ENCODE results near the gene PAQR5.

The PAQR5 gene

GRCh38 chr15:69314131-69314530 lies 15.4 kb downstream of the PAQR5 start:
- H4K8ac ChIP-seq (ENCODE audit: low read depth, low read length) = no peak overlapping the region
- no peaks in the 10 kb centered on the region for H3K79me1 ChIP-seq (ENCODE audit: low read length)
- H4K91ac ChIP-seq (ENCODE audit: low read depth, low read length) = no peak overlapping the region
- no peak overlapping the region for H2AK5ac ChIP-seq (ENCODE audit: low read length)
- no peak overlapping the region for H3K4ac ChIP-seq (ENCODE audit: low read depth, low read length)
- WGBS (ENCODE audit: extremely low coverage, insufficient coverage, insufficient read length) = no CpG with 5 or more reads among the region's 6 CpGs
- H3K27ac ChIP-seq (ENCODE audit: low read depth, low read length) = no peak overlapping the region
- H3K36me3 ChIP-seq (ENCODE audit: control insufficient read depth in 1 of 2, insufficient read depth in 2 of 2, low read length in 2 of 2) = no peaks in the 10 kb centered on the region
- no peak overlapping the region for H2AFZ ChIP-seq (ENCODE audit: insufficient read depth, low read length, poor library complexity)
- H3K27me3 ChIP-seq (ENCODE audit: insufficient read depth, low read length) = no peaks in the 10 kb centered on the region
- H3K23ac ChIP-seq (ENCODE audit: low read length) = no peak overlapping the region
- no peak for DNase-seq
- no peaks in the 10 kb centered on the region for H3K79me2 ChIP-seq (ENCODE audit: control insufficient read depth, insufficient read depth, low read length, poor library complexity)
- no peak overlapping the region for H2BK120ac ChIP-seq (ENCODE audit: insufficient read depth, low read length, poor library complexity)
- no peak overlapping the region for H3K4me3 ChIP-seq (ENCODE audit: low read depth, low read length)
- no peak overlapping the region for H2BK5ac ChIP-seq (ENCODE audit: low read depth, low read length, poor library complexity)
- H2BK12ac ChIP-seq (ENCODE audit: low read length) = no peak overlapping the region
- no peaks in the 10 kb centered on the region for H3K9me3 ChIP-seq (ENCODE audit: insufficient read depth, low read depth, low read length)
- H3K18ac ChIP-seq (ENCODE audit: low read length) = no peak overlapping the region
- H3K9ac ChIP-seq (ENCODE audit: low read length) = no peak overlapping the region
- H4K12ac ChIP-seq (ENCODE audit: low read depth, low read length) = no peak overlapping the region
- no peak overlapping the region for H3K4me2 ChIP-seq (ENCODE audit: low read length)
- no peak overlapping the region for H3K14ac ChIP-seq (ENCODE audit: low read length)
- no peaks in the 10 kb centered on the region for H3K4me1 ChIP-seq (ENCODE audit: control insufficient read depth in 1 of 2, insufficient read depth in 2 of 2, low read length in 2 of 2)

DNA sequence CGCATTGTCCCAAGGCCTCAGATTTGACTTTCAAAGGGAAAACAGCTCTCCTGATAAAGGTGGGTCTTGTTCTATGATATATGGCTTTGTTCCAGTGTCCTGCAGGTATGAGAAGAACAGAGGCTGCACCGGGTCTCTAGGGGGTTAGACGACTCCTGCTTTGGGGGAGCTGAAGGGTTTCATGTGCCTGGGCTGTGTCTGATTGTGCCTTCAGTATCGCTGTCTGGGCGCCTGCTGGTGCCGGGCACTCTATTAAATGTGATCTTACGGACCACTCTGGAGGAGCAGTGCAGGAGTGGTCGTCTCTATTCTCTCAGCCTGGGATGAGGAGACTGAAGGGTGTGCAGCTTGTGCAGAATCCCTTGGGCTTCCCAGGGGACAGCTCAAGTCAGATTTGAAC lies 16.0 kb downstream of the PAQR5 start:
- no peak overlapping the region for H4K91ac ChIP-seq (ENCODE audit: low read depth, low read length)
- H3K23ac ChIP-seq (ENCODE audit: low read length) = no peak overlapping the region
- WGBS (ENCODE audit: extremely low coverage, insufficient coverage, insufficient read length) = no CpG with 5 or more reads among the region's 8 CpGs
- H3K79me2 ChIP-seq (ENCODE audit: control insufficient read depth, insufficient read depth, low read length, poor library complexity) = no peaks in the 10 kb centered on the region
- no peak overlapping the region for H3K9ac ChIP-seq (ENCODE audit: low read length)
- H3K79me1 ChIP-seq (ENCODE audit: low read length) = no peaks in the 10 kb centered on the region
- H3K4me3 ChIP-seq (ENCODE audit: low read depth, low read length) = no peak overlapping the region
- no peak overlapping the region for H2AFZ ChIP-seq (ENCODE audit: insufficient read depth, low read length, poor library complexity)
- H2BK5ac ChIP-seq (ENCODE audit: low read depth, low read length, poor library complexity) = no peak overlapping the region
- DNase-seq = no peak
- H3K14ac ChIP-seq (ENCODE audit: low read length) = no peak overlapping the region
- no peak overlapping the region for H3K27ac ChIP-seq (ENCODE audit: low read depth, low read length)
- H2AK5ac ChIP-seq (ENCODE audit: low read length) = no peak overlapping the region
- no peak overlapping the region for H4K12ac ChIP-seq (ENCODE audit: low read depth, low read length)
- no peaks in the 10 kb centered on the region for H3K4me1 ChIP-seq (ENCODE audit: control insufficient read depth in 1 of 2, insufficient read depth in 2 of 2, low read length in 2 of 2)
- H3K18ac ChIP-seq (ENCODE audit: low read length) = no peak overlapping the region
- H3K27me3 ChIP-seq (ENCODE audit: insufficient read depth, low read length) = no peaks in the 10 kb centered on the region
- H4K8ac ChIP-seq (ENCODE audit: low read depth, low read length) = no peak overlapping the region
- no peaks in the 10 kb centered on the region for H3K36me3 ChIP-seq (ENCODE audit: control insufficient read depth in 1 of 2, insufficient read depth in 2 of 2, low read length in 2 of 2)
- no peak overlapping the region for H2BK12ac ChIP-seq (ENCODE audit: low read length)
- no peak overlapping the region for H3K4me2 ChIP-seq (ENCODE audit: low read length)
- no peaks in the 10 kb centered on the region for H3K9me3 ChIP-seq (ENCODE audit: insufficient read depth, low read depth, low read length)
- H3K4ac ChIP-seq (ENCODE audit: low read depth, low read length) = no peak overlapping the region
- H2BK120ac ChIP-seq (ENCODE audit: insufficient read depth, low read length, poor library complexity) = no peak overlapping the region

GRCh38 chr15:69315402-69316110 lies 16.8 kb downstream of the PAQR5 start:
- Histone ChIP-seq H4K8ac (ENCODE audit: low read depth, low read length) (no peak overlapping the region), H3K14ac (ENCODE audit: low read length) (no peak overlapping the region), H3K4me1 (ENCODE audit: control insufficient read depth in 1 of 2, insufficient read depth in 2 of 2, low read length in 2 of 2) (no peaks in the 10 kb centered on the region), H3K36me3 (ENCODE audit: control insufficient read depth in 1 of 2, insufficient read depth in 2 of 2, low read length in 2 of 2) (no peaks in the 10 kb centered on the region), H3K18ac (ENCODE audit: low read length) (no peak overlapping the region), H2BK5ac (ENCODE audit: low read depth, low read length, poor library complexity) (no peak overlapping the region), H3K79me1 (ENCODE audit: low read length) (no peaks in the 10 kb centered on the region), H3K4ac (ENCODE audit: low read depth, low read length) (no peak overlapping the region), H4K91ac (ENCODE audit: low read depth, low read length) (no peak overlapping the region), H2BK120ac (ENCODE audit: insufficient read depth, low read length, poor library complexity) (no peak overlapping the region), H3K9ac (ENCODE audit: low read length) (no peak overlapping the region), H3K27me3 (ENCODE audit: insufficient read depth, low read length) (no peaks in the 10 kb centered on the region), H3K4me2 (ENCODE audit: low read length) (no peak overlapping the region), H3K4me3 (ENCODE audit: low read depth, low read length) (no peak overlapping the region), H2BK12ac (ENCODE audit: low read length) (no peak overlapping the region), H3K9me3 (ENCODE audit: insufficient read depth, low read depth, low read length) (no peaks in the 10 kb centered on the region), H4K12ac (ENCODE audit: low read depth, low read length) (no peak overlapping the region), H2AFZ (ENCODE audit: insufficient read depth, low read length, poor library complexity) (no peak overlapping the region), H2AK5ac (ENCODE audit: low read length) (no peak overlapping the region), H3K23ac (ENCODE audit: low read length) (no peak overlapping the region), H3K79me2 (ENCODE audit: control insufficient read depth, insufficient read depth, low read length, poor library complexity) (no peaks in the 10 kb centered on the region), H3K27ac (ENCODE audit: low read depth, low read length) (no peak overlapping the region)
- DNase-seq = no peak
- WGBS (ENCODE audit: extremely low coverage, insufficient coverage, insufficient read length) = no CpG with 5 or more reads among the region's 9 CpGs

- H2BK12ac ChIP-seq (ENCODE audit: low read length) = no peak overlapping the region
- H3K4me1 ChIP-seq (ENCODE audit: control insufficient read depth in 1 of 2, insufficient read depth in 2 of 2, low read length in 2 of 2) = no peaks in the 10 kb centered on the region
- no peak overlapping the region for H4K12ac ChIP-seq (ENCODE audit: low read depth, low read length)
- no peak overlapping the region for H2AFZ ChIP-seq (ENCODE audit: insufficient read depth, low read length, poor library complexity)
- H4K8ac ChIP-seq (ENCODE audit: low read depth, low read length) = no peak overlapping the region
- H3K79me1 ChIP-seq (ENCODE audit: low read length) = no peaks in the 10 kb centered on the region
- H3K4ac ChIP-seq (ENCODE audit: low read depth, low read length) = no peak overlapping the region
- H2AK5ac ChIP-seq (ENCODE audit: low read length) = no peak overlapping the region
- no peaks in the 10 kb centered on the region for H3K9me3 ChIP-seq (ENCODE audit: insufficient read depth, low read depth, low read length)
- no peak overlapping the region for H2BK5ac ChIP-seq (ENCODE audit: low read depth, low read length, poor library complexity)
- no peak overlapping the region for H2BK120ac ChIP-seq (ENCODE audit: insufficient read depth, low read length, poor library complexity)
- no peak overlapping the region for H4K91ac ChIP-seq (ENCODE audit: low read depth, low read length)
- no peak for DNase-seq
- no peaks in the 10 kb centered on the region for H3K79me2 ChIP-seq (ENCODE audit: control insufficient read depth, insufficient read depth, low read length, poor library complexity)
- no peak overlapping the region for H3K14ac ChIP-seq (ENCODE audit: low read length)
- no peak overlapping the region for H3K23ac ChIP-seq (ENCODE audit: low read length)
- no peak overlapping the region for H3K4me2 ChIP-seq (ENCODE audit: low read length)
- no peak overlapping the region for H3K4me3 ChIP-seq (ENCODE audit: low read depth, low read length)
- H3K36me3 ChIP-seq (ENCODE audit: control insufficient read depth in 1 of 2, insufficient read depth in 2 of 2, low read length in 2 of 2) = no peaks in the 10 kb centered on the region
- no peaks in the 10 kb centered on the region for H3K27me3 ChIP-seq (ENCODE audit: insufficient read depth, low read length)
- H3K9ac ChIP-seq (ENCODE audit: low read length) = no peak overlapping the region
- H3K27ac ChIP-seq (ENCODE audit: low read depth, low read length) = no peak overlapping the region
- WGBS (ENCODE audit: extremely low coverage, insufficient coverage, insufficient read length) = no CpG with 5 or more reads among the region's 8 CpGs
- H3K18ac ChIP-seq (ENCODE audit: low read length) = no peak overlapping the region
Measured at GRCh38 chr15:69316291-69316690, 17.6 kb downstream of the PAQR5 start.

Data from trophoblast cell (in vitro differentiated cells and primary cell).